Chondrocyte (in vitro differentiated cells): ENCODE measurements around the gene SERPINA6. TPM values are rescaled to one million over a fixed set of nuclear protein-coding genes. Genes with fewer than 3 reads are reported as not detected.

Source experiments
- DNase-seq: peaks from one replicate; pipeline ENCODE4 v3.0.0; 2021; ENCODE audit warnings: mixed read lengths, low spot score
- H3K27ac Mint-ChIP-seq: one replicate; pipeline ENCODE4 v1.8.0; 2021; ENCODE audit warnings: mild to moderate bottlenecking, moderate library complexity, mixed read lengths; ENCODE audit not compliant: unreplicated experiment
- H3K27me3 Mint-ChIP-seq: 2 replicates; pipeline ENCODE4 v1.8.0; 2021; ENCODE audit warnings: low read depth, mixed read lengths
- H3K36me3 Mint-ChIP-seq: 2 replicates; pipeline ENCODE4 v1.8.0; 2021; ENCODE audit warnings: low read depth, mixed read lengths
- H3K4me1 Mint-ChIP-seq: 2 replicates; pipeline ENCODE4 v1.8.0; 2021; ENCODE audit warnings: low read depth, mild to moderate bottlenecking, mixed read lengths
- H3K4me3 Mint-ChIP-seq: one replicate; pipeline ENCODE4 v1.8.0; 2021; ENCODE audit warnings: mild to moderate bottlenecking, moderate library complexity, mixed read lengths; ENCODE audit not compliant: unreplicated experiment
- H3K9me3 Mint-ChIP-seq: 2 replicates; pipeline ENCODE4 v1.8.0; 2021; ENCODE audit warnings: low read depth, mixed read lengths
- total RNA-seq: library from RNA; stranded (reverse); gene quantifications from 3 replicates; pipeline ENCODE4 v1.2.1, GENCODE V29; 2021
- TF ChIP-seq, protein P1 (sequence below): fragments of 200-600 bp; sonication (generic); IDR thresholded peaks from 2 replicates; pipeline ENCODE4 v1.5.0; 2021; ENCODE audit warnings: antibody characterized with exemption, mild to moderate bottlenecking, moderate library complexity

Gene SERPINA6
- total RNA-seq, 1 donor from 2014 or later, result not detected

DNA sequence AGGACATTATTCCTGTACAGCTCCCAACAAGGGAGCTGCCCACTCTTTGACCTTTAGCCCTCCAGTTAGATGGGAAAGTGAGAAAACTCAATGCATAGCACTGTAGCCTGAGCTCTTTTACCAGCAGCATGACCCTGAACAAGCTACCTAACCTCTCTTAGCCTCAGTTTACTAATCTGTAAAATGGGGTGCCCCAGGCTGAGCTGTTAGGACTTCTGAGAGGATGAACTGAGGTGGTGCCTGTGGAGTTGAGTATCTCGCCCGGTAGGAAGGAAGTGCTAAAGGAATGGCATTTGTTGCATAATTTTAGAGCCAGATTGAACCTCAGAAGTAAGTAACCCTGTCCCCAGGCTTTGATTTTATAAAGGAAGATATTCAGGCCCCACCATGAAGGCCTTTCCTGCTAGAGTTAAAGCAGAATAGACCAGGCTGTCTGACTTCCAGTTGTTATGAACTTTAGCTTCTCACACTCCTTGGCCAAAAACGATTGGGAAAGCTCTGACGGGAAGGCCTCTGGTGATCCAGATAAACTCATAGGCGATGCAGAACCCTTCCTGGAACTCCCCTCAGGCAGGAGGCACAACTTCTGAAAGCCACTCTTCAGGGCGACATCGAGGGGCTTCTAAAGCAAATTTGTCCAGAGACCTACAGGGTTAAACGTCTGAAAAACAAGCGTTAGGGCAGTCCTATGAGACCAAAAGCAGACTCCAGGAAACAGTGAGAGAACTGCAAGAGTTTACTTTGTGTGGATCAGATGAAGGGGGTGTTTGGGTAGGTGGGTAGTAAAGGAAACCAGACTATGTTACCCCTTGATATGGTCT lies 27.6 kb downstream of the SERPINA6 start:
- no peak overlapping the region for H3K27ac Mint-ChIP-seq
- H3K27me3 Mint-ChIP-seq, result no peaks in the 10 kb centered on the region
- TF ChIP-seq, protein P1, sequence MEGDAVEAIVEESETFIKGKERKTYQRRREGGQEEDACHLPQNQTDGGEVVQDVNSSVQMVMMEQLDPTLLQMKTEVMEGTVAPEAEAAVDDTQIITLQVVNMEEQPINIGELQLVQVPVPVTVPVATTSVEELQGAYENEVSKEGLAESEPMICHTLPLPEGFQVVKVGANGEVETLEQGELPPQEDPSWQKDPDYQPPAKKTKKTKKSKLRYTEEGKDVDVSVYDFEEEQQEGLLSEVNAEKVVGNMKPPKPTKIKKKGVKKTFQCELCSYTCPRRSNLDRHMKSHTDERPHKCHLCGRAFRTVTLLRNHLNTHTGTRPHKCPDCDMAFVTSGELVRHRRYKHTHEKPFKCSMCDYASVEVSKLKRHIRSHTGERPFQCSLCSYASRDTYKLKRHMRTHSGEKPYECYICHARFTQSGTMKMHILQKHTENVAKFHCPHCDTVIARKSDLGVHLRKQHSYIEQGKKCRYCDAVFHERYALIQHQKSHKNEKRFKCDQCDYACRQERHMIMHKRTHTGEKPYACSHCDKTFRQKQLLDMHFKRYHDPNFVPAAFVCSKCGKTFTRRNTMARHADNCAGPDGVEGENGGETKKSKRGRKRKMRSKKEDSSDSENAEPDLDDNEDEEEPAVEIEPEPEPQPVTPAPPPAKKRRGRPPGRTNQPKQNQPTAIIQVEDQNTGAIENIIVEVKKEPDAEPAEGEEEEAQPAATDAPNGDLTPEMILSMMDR, result no peak
- no peak overlapping the region for H3K4me3 Mint-ChIP-seq
- DNase-seq, result no peak
- H3K9me3 Mint-ChIP-seq, result peaks cover 2% of the 10 kb centered on the region
- H3K4me1 Mint-ChIP-seq, result no peaks in the 10 kb centered on the region
- H3K36me3 Mint-ChIP-seq, result no peaks in the 10 kb centered on the region

DNA sequence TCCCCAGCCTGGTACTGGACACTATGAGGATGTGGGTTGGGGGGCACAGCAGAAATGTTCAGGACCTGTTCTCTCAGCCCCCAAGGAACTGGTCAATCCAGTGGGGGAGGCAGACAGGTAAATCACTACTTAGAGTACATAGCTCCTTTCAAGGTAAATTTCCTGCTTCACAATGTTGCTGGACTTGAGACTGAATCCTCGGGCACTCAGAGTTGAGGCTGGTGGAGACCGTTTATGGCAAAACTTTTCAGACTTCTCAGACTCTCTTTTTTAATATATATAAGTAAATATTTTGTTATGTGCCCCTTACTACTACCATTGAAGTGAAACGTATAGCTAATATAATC lies 29.6 kb downstream of the SERPINA6 start:
- no peaks in the 10 kb centered on the region for H3K9me3 Mint-ChIP-seq
- TF ChIP-seq, protein P1, result no peak
- H3K4me1 Mint-ChIP-seq, result no peaks in the 10 kb centered on the region

DNA sequence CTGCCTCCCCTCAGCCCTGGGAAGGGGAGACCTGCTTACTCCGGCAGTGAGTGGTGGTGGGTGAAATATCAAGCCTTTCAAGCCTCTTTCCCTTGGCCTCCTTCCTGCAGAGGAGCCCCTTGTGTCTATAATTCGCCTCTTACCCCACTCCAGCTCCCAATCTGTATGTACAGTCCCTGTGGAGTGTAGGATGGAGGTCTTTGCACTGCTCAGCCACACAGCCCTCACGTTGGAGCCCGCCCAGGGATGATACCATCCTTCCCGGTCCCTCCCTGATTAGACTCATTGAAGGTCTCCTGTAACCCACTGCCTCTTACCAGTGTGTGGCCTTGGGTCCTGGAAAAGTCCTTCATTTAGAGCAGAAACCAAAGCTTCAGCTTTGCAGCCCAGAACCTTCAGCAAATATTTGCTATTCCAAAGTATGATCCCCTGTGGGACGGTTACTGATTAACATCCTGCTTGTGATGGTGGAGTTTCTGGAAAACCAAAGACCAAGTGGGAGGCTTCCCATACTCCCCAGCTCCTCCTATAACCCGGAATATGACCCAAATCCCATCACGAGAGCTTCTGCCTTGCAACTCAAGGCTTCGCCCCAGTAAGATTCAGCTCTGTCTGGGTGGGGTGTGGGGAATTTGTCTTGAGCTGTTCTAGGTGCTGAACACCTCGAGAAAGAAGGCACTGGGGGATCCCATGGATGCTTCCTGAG lies 30.1 kb downstream of the SERPINA6 start, which contains the start of gene SERPINA10:
TSS of gene SERPINA10 (minus strand) at position 397 of the 706 bp plus-strand sequence. CDS start 2,675 bp downstream, outside the sequence.
- Mint-ChIP-seq H3K36me3 (no peaks in the 10 kb centered on the region), H3K27me3 (peaks cover 4% of the 10 kb centered on the region), H3K27ac (no peak within 1 kb of the TSS), H3K9me3 (no peaks in the 10 kb centered on the region), H3K4me3 (no peak within 1 kb of the TSS), H3K4me1 (no peaks in the 10 kb centered on the region)
- TF ChIP-seq, protein P1, result no peak
- no peak for DNase-seq

More for the DNA sequence above, 29.6 kb downstream of the SERPINA6 start:
- DNase-seq, result no peak
- H3K27ac Mint-ChIP-seq, result no peak overlapping the region
- no peak overlapping the region for H3K4me3 Mint-ChIP-seq
- H3K36me3 Mint-ChIP-seq, result no peaks in the 10 kb centered on the region
- H3K27me3 Mint-ChIP-seq, result peaks cover under 1% of the 10 kb centered on the region

DNA sequence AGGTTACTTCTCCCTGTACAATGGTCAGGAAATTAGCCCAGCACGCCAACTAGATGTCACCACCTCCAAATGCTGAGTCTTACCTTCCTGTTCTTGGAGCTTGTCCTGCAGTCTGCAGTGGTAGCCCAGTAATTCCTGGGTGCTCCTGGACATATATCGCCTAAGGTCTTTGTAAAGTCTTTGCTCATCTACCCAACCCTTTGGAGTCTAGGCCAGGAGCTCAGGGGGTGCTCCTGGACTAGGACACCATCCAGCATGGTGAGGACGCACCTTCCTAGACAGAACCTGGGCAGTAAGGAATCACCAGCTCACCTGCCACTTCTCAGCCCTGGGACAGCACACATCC lies 30.6 kb downstream of the SERPINA6 start:
- Mint-ChIP-seq H3K27me3 (peaks cover 8% of the 10 kb centered on the region), H3K4me3 (no peak overlapping the region), H3K27ac (no peak overlapping the region), H3K36me3 (no peaks in the 10 kb centered on the region), H3K9me3 (no peaks in the 10 kb centered on the region), H3K4me1 (no peaks in the 10 kb centered on the region)
- no peak for DNase-seq
- TF ChIP-seq, protein P1, result no peak

DNA sequence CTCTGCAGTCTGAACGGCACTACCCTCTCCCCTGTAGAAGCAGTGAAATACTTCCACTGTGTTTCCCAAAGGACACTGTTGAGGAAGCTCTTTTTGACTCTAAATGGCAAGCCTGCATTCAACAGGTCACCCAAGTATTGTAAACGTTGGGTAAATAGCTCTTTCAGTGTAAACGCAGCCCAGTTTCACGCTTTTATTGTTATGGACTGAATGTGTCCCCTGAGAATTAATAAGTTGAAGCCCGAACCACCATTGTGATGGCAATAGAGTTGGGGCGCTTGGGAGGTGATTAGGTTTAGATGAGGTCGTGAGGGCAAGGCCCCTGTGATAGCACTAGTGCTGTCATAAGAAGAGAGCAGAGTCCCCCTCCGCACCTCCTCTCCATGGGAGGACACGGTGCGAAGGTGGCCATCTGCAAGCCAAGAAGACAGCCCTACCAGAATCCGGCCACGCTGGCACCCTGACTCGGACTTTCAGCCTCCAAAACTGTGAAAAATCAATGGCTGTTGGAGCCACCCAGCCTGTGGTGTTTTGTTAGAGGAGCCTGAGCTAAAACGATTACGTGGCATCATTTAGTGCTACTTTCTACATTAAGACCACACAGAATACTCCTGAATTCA lies 31.1 kb downstream of the SERPINA6 start:
- TF ChIP-seq, protein P1, result no peak
- no peaks in the 10 kb centered on the region for H3K36me3 Mint-ChIP-seq
- H3K4me1 Mint-ChIP-seq, result no peaks in the 10 kb centered on the region
- H3K27ac Mint-ChIP-seq, result no peak overlapping the region
- no peak for DNase-seq
- H3K27me3 Mint-ChIP-seq, result peaks cover 11% of the 10 kb centered on the region
- H3K4me3 Mint-ChIP-seq, result no peak overlapping the region
- H3K9me3 Mint-ChIP-seq, result no peaks in the 10 kb centered on the region
